Stimulated activated CD4-positive, alpha-beta T cell treated with anti-CD3 and anti-CD28 coated beads, Interleukin-4, amount 100 ng/mL, for 1 hour (primary cell): ENCODE data around the gene POLR1F.
"Not testable (repeated sequence)": the region's sequence is repeated elsewhere in the genome, so short reads cannot be mapped to it uniquely, and the experiment has no call there.

Experiments
- DNase-seq: peaks from one replicate; pipeline ENCODE4 v3.0.0-alpha.2; 2020

The POLR1F gene

DNA sequence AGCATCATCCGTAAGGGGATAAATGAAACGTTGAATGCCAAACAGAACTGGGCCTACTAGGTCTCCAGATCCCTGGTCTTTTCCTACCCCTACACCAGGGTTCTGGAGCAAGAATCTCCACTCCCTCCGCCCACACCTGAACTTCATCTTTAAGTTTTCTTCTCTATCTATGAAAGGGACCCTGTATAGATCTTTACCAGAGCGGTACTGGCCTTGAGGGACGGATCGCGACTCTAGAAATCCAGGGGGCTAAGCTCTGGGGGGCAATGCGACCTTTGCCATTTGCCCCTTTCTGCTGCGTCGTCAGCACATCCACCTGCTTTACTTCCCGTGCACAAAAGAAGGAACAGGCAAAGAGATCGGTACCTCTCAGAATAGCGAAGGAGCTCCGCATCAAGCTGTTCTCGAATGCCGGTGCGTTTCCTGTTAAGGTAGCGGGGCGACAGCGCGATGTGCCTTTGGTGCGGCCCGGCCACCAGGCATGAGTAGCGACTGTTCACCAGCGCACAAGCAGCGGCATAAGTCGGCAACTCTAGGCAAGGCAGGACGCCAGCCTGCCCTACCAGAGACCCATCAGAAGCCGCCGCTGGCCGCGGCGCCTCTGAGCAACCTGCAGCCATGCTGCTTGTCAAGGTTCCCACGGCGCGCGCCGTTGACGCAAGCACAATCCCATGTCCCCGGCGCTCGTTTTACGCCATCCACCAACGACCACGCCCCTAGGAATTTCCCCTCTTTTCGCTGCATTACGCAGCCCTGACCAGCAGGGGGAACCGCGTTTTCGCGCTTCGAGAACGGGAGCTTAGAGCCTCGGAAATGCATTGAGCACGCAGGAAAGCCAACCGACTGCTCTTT is at the start of gene POLR1F:
Gene POLR1F, minus strand, starts transcription at position 641 of the 852 bp plus-strand sequence. Its CDS starts 21 bp downstream, at position 620.
- peak; percentile 92 for DNase-seq

DNA sequence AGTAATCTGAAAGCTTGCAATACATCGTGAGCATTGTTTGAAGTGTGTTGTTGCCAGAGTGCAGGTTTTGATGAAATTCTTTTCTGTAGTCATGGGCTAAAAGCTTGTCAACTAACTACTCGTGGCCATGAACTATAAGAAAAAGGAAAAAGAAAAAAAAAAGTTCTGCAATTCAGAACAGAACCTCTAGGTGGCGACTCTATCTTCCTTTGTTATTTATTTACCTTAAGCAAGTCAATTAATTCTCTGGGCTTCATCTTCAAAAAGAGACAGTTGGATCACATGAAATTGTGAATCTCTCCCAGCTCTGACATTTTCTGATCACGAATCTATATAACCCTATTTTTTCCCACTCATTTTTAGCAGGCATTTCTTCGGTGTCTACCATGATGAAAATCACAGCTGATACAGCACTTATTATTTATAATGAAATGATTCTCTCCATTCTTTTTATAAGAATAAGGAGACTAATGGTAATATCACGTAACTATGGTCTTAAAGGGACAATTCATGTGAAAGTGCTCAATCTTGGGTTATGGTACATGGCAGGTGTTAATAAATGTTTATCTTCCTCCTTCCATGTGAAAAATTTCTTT is 45.8 kb upstream of the POLR1F start:
- DNase-seq, result no peak

DNA sequence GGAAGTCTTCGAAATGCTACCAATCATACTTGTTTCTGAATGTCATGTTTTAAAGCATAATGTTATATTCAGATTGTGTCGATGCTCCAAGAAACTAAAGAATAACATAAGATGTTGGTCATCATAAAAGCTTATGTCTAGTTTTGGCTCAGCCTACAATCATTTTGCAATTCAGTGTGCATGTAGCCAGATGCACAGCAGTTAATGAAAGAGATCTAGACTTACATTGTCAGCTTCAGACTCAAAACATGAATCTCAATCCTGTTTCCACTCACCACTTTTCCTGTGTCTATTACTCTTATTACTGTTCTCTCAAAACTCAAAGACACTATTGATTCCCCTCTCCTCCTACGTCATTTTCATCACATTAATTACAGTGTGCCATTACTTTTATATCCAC is 43.2 kb upstream of the POLR1F start:
- no peak for DNase-seq

DNA sequence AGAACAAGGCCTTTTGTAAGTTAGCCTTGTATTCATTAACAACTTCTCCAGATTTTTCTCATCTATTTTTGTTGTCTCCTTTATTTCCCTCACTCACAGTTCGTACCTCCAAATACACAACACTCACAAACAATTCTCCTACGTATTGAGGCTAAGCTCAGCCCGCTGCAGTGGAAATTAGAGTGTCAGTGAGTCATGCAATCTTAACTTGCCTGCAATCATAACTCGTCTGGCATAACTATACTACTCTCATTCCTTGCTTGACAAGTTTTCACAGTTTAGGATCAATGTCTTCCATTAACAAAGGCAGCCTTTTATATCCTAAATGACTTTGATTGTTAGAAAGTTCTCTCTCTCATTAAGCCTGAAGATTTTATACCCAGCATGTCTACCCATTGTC is 40.8 kb upstream of the POLR1F start:
- no peak for DNase-seq

DNA sequence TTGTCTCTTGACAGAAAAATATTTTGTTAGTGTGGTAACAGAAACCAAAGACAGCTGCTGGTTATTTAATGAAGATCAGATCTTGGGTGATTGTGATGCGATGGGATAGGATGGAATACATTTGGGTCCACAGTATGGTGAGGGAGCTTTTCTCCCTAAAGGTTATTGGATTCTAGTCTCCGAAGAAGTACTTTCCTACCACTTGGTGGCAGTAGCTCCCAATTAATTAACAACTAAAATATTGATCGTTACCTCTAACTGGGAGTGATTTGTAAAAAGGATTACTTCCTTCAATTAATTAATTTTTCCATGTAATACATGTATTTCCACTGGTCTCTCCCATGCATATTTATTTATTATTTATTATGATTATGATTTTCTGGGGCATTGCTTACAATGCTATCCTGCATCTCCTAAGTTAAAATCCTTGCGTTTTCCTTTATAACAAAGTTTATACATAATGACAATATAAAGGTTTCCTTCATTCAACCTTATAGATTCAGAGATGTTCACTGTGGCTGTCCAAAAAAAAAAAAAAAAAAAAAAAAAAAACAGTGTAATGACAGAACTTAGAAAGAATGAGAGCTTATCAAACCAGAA is 39.0 kb upstream of the POLR1F start:
- DNase-seq, result no peak

DNA sequence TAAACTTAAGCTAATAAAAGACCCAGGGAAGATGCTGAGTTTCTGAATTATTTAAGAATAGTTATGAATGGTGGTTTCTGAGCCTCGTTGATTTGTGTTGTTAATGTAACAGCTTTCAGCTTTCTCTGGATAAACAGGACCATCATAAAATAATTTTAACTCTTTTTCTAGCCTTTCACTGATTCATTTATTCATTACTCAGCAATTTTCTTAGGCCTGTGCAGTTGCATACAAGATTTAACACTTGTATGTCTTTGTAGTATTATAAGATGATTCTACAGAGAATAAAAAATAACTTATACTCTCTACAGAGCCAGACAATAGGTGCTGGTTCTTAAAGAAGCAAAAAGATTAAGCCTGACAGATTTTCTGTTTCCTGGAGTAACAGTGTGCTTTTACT is 35.2 kb upstream of the POLR1F start:
- DNase-seq, result no peak

- DNase-seq, result no peak
Observed at GRCh38 chr7:19728716-19729115, 19.9 kb upstream of the POLR1F start.

DNA sequence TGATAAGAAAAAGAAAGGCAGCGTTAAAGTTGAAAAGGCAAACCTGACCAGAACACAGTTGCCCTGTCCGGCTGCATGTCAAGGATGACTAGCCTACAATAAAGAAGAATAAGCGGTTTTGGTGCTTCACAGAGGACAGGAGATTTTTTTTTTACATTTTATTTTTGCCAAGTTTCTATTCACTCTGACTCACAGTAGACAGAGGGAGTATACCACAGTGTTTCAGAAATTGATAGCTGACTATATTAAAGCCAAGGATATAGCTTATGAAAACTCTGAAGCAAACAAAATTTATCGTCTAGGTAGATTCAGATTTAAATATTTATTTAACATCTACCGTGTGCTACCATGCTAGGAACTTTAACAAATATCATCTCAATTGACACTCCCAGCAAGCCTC is 16.9 kb upstream of the POLR1F start:
- no peak for DNase-seq

DNA sequence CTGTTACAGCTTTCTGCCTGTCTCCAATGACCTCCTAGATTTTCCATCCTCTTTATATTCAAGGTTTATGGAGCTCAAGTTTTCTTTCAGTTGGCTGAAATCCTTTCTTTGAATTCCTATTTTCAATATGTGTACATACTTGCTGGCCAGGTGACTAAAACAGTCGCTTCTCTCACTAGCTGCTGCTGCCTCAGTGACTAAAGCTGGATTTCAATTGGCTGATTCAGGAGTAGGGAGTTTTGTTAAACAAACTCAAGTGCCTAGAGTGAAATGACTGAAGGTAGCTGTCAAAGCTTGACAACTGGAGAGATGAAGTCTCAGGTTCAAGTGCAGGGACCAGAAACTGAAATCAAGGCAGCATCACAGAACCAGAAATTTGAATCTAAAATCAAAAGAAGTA is 6.7 kb upstream of the POLR1F start:
- DNase-seq, result no peak

- DNase-seq, result peak; percentile 12
Observed at GRCh38 chr7:19713676-19714075, 4.8 kb upstream of the POLR1F start.

DNA sequence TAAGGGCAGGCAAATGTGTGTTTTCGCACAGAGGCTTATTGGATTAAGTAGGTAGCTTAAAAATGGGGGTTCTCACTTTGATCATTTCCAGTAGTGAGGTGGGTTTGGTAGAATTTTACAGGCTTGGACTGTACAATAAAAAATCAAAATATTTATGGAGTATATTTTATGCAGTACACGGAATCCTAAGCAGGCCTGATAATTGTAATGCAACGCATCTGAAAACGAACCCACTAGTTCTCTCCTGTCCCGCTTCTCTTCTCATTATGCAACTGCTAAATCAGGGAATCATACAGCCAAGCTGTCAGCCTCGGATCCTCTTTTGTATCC is 377 bp upstream of the POLR1F start:
- no peak for DNase-seq

- DNase-seq, result no peak
Observed at GRCh38 chr7:19707240-19707639, 1.6 kb downstream of the POLR1F start.

- DNase-seq, result no peak
Observed at GRCh38 chr7:19705663-19706062, 3.2 kb downstream of the POLR1F start.

DNA sequence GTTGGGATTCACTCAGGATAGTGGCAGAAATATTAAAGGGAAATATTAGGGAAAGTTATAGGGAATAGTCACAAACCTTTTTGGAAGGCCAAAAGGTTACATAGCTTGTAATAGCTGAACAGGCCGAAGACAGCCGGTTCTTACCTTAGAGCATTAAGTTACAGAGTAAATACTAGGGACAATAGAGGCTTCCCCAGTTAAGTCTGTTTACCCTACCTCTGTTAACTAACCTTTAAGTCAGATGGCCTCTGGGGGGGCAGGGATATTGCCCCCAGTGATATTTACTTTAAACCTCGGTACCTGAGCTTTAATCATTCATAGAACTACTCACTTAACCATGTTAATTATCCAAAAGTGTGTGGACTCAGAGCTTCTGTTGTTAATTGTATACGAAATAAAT is 7.4 kb downstream of the POLR1F start:
- no peak for DNase-seq

GRCh38 chr7:19700936-19701335 is 7.9 kb downstream of the POLR1F start:
- no peak for DNase-seq

DNA sequence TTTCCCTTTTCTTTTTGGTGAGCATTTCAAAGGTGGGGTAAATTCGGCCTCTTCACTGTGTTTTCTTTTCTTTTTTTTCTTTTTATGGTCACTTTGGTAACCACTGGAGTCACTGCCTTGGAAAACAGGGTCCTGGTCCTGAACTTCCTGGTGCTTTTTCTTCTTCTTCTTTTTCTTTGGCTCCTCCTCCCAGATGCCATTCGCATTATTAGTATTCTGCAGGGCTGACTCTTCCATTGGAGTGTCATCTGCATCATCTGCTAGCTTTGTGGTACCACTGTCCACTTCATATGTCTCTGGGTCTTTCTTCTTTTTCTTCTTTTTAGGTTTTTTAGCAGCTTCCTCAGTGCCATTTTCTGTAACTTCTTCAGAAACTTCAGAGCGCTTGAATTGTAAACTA is 10.5 kb downstream of the POLR1F start:
- no peak for DNase-seq

- DNase-seq, result no peak
Observed at GRCh38 chr7:19696926-19697325, 11.9 kb downstream of the POLR1F start.

- DNase-seq, result no peak
Observed at GRCh38 chr7:19692111-19692828, 16.6 kb downstream of the POLR1F start.

- no peak for DNase-seq
Observed at GRCh38 chr7:19690736-19691135, 18.1 kb downstream of the POLR1F start.

- not testable (repeated sequence) for DNase-seq
Observed at GRCh38 chr7:19689130-19689529, 19.7 kb downstream of the POLR1F start.

- no peak for DNase-seq
Observed at GRCh38 chr7:19681596-19681995, 27.2 kb downstream of the POLR1F start.

DNA sequence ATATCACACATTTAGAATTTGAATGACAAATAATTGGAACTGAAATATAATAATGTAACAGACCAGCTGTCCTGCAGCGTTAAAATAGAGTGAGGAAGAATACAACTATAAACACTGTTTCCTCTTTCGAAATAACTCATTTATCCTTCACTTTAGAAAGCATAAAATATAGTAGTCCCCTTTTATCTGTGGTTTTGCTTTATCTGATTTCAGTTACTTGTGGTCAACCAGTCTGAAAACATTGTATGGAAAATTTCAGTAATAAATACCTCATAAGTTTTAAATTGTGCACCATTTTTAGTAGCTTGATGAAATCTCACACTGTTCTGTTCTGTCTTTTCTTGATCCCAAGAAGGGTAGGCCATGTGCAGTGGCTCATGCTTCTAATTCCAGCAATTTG is 31.7 kb downstream of the POLR1F start:
- no peak for DNase-seq

- no peak for DNase-seq
Observed at GRCh38 chr7:19675816-19676215, 33.0 kb downstream of the POLR1F start.
